ENCODE measurements around the gene TAF1C.
"Not testable (repeated sequence)": the region's sequence is repeated elsewhere in the genome, so short reads cannot be mapped to it uniquely, and the experiment has no call there.

TAF1C gene

DNA sequence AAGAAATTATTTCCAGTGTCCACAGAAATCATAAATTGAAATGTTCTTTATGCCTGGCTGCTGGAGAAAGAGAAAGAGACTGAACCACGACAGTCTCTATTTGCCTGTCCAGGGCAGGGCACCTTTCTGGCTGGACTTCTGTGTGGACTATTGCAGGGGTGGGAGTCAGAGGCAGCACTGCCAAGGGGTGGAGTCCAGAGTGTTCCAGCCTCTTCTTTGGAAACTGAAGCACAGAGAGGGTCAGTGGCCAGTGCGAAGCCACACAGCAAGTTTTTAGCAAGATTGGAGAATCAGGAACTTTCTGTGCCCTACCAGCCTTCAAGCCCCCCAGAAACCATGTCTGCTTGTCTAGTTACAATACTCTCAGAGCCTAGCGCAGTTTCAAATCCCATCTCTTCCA lies 37.7 kb upstream of the TAF1C start:
- no peak overlapping the region for H3K27ac ChIP-seq (ENCODE audit: low read depth, low read length)

DNA sequence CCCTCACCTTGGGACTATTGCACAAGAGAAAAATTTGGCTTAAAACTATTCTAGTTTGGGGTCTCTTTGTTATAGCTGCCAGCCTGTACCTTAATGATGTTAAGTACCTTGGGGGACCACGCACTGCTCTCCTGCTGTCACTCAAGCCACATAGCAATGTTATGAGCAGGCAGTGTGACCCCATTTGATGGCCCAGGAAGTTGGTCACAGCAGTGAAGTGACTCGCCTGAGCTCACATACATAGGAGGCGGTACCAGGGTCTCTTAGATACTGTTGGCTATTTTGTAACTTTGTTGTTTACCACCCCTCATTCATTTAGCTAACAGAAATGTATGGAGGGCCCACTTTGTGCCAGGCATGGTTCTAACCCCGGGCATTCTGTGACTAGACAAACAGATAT lies 36.6 kb upstream of the TAF1C start:
- Histone ChIP-seq H3K4me1 (ENCODE audit: insufficient read depth, low read length) (peaks cover 7% of the 10 kb centered on the region), H3K36me3 (ENCODE audit: insufficient read depth, low read length) (no peaks in the 10 kb centered on the region), H3K27me3 (ENCODE audit: control insufficient read depth in 1 of 2, insufficient read depth in 2 of 2, low read length in 2 of 2) (no peaks in the 10 kb centered on the region), H3K4me3 (ENCODE audit: low read depth in 1 of 2, low read length in 2 of 2) (no peak overlapping the region), H3K9me3 (ENCODE audit: low read length) (no peaks in the 10 kb centered on the region), H3K9ac (ENCODE audit: low read length) (no peak overlapping the region), H3K27ac (ENCODE audit: low read depth, low read length) (no peak overlapping the region)

More for the DNA sequence above, 37.7 kb upstream of the TAF1C start:
- no peaks in the 10 kb centered on the region for H3K27me3 ChIP-seq (ENCODE audit: control insufficient read depth in 1 of 2, insufficient read depth in 2 of 2, low read length in 2 of 2)
- no peak overlapping the region for H3K9ac ChIP-seq (ENCODE audit: low read length)
- H3K4me1 ChIP-seq (ENCODE audit: insufficient read depth, low read length) = peaks cover 8% of the 10 kb centered on the region
- H3K9me3 ChIP-seq (ENCODE audit: low read length) = no peaks in the 10 kb centered on the region
- no peaks in the 10 kb centered on the region for H3K36me3 ChIP-seq (ENCODE audit: insufficient read depth, low read length)
- H3K4me3 ChIP-seq (ENCODE audit: low read depth in 1 of 2, low read length in 2 of 2) = no peak overlapping the region

DNA sequence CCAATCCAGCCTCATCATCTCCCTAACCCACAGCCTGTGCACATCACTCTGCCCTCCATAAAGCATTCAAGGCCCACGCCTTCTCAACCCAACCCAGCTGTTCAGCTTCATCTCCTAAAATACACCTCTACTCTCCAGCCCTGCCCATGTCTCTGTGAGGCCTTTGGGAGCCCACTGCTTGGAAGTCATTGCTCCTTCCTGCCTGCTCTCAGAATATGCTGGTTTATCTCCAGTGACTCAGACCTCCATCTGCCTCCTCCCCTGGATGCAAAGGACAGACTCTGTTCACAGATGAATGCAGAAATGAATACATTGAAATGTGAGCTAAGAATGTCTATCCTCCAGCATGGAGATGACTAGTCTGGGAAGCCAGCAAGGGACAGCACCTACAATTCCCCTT lies 34.0 kb upstream of the TAF1C start:
- Histone ChIP-seq H3K4me1 (ENCODE audit: insufficient read depth, low read length) (no peaks in the 10 kb centered on the region), H3K9ac (ENCODE audit: low read length) (no peak overlapping the region)

GRCh38 chr16:84218956-84219355 lies 32.1 kb upstream of the TAF1C start:
- H3K4me3 ChIP-seq (ENCODE audit: low read depth in 1 of 2, low read length in 2 of 2) = no peak overlapping the region
- H3K9ac ChIP-seq (ENCODE audit: low read length) = no peak overlapping the region
- H3K27me3 ChIP-seq (ENCODE audit: control insufficient read depth in 1 of 2, insufficient read depth in 2 of 2, low read length in 2 of 2) = no peaks in the 10 kb centered on the region
- no peaks in the 10 kb centered on the region for H3K9me3 ChIP-seq (ENCODE audit: low read length)
- H3K27ac ChIP-seq (ENCODE audit: low read depth, low read length) = no peak overlapping the region
- no peaks in the 10 kb centered on the region for H3K36me3 ChIP-seq (ENCODE audit: insufficient read depth, low read length)
- no peaks in the 10 kb centered on the region for H3K4me1 ChIP-seq (ENCODE audit: insufficient read depth, low read length)

More for the DNA sequence above, 34.0 kb upstream of the TAF1C start:
- Histone ChIP-seq H3K27ac (ENCODE audit: low read depth, low read length) (no peak overlapping the region), H3K27me3 (ENCODE audit: control insufficient read depth in 1 of 2, insufficient read depth in 2 of 2, low read length in 2 of 2) (no peaks in the 10 kb centered on the region), H3K9me3 (ENCODE audit: low read length) (no peaks in the 10 kb centered on the region), H3K4me3 (ENCODE audit: low read depth in 1 of 2, low read length in 2 of 2) (no peak overlapping the region), H3K36me3 (ENCODE audit: insufficient read depth, low read length) (no peaks in the 10 kb centered on the region)

- no peaks in the 10 kb centered on the region for H3K9me3 ChIP-seq (ENCODE audit: low read length)
- no peak overlapping the region for H3K4me3 ChIP-seq (ENCODE audit: low read depth in 1 of 2, low read length in 2 of 2)
- no peak overlapping the region for H3K27ac ChIP-seq (ENCODE audit: low read depth, low read length)
- H3K4me1 ChIP-seq (ENCODE audit: insufficient read depth, low read length) = no peaks in the 10 kb centered on the region
- H3K36me3 ChIP-seq (ENCODE audit: insufficient read depth, low read length) = no peaks in the 10 kb centered on the region
- no peaks in the 10 kb centered on the region for H3K27me3 ChIP-seq (ENCODE audit: control insufficient read depth in 1 of 2, insufficient read depth in 2 of 2, low read length in 2 of 2)
- H3K9ac ChIP-seq (ENCODE audit: low read length) = no peak overlapping the region
Measured at GRCh38 chr16:84218176-84218823, 31.4 kb upstream of the TAF1C start.

DNA sequence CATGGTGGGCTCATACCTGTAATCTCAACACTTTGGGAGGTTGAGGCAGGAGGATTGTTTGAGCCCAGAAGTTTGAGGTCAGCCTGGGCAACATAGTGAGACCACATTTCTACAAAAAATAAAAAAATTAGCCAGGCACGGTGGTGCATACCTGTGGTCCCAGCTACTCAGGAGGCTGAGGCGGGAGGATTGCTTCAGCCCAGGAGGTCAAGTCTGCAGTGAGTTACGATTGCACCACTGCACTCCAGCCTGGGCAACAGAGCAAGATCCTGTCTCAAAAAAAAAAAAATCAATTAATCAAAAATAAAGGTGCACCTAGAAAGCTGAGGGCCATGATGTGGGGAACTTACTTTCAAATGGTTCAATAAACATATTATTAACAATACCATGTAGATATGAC lies 29.3 kb upstream of the TAF1C start:
- H3K9me3 ChIP-seq (ENCODE audit: low read length); H3K36me3 ChIP-seq (ENCODE audit: insufficient read depth, low read length); H3K27ac ChIP-seq (ENCODE audit: low read depth, low read length); H3K4me3 ChIP-seq (ENCODE audit: low read depth in 1 of 2, low read length in 2 of 2); H3K4me1 ChIP-seq (ENCODE audit: insufficient read depth, low read length); H3K9ac ChIP-seq (ENCODE audit: low read length); H3K27me3 ChIP-seq (ENCODE audit: control insufficient read depth in 1 of 2, insufficient read depth in 2 of 2, low read length in 2 of 2): not testable (repeated sequence)

DNA sequence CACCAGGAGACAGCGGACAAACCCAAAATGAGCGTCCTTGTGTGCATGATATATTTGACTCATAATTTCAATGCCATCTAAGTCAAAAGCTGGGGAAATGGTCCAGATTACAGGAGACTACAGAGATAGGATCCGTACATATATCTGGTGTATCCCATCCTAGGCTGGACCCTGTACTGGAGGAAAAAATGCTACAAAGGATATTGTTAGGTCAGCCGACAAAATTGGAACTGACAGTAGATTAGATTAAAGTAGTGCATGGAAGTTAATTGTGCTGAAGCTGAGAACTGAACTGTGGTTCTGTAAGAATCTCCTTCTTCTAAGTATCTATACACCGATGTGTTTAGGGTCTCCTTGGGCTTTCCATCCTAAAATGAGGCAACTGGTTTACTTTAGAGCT lies 28.7 kb upstream of the TAF1C start:
- Histone ChIP-seq H3K27ac (ENCODE audit: low read depth, low read length) (no peak overlapping the region), H3K4me1 (ENCODE audit: insufficient read depth, low read length) (no peaks in the 10 kb centered on the region), H3K4me3 (ENCODE audit: low read depth in 1 of 2, low read length in 2 of 2) (no peak overlapping the region), H3K36me3 (ENCODE audit: insufficient read depth, low read length) (no peaks in the 10 kb centered on the region), H3K9ac (ENCODE audit: low read length) (no peak overlapping the region), H3K27me3 (ENCODE audit: control insufficient read depth in 1 of 2, insufficient read depth in 2 of 2, low read length in 2 of 2) (no peaks in the 10 kb centered on the region), H3K9me3 (ENCODE audit: low read length) (no peaks in the 10 kb centered on the region)

DNA sequence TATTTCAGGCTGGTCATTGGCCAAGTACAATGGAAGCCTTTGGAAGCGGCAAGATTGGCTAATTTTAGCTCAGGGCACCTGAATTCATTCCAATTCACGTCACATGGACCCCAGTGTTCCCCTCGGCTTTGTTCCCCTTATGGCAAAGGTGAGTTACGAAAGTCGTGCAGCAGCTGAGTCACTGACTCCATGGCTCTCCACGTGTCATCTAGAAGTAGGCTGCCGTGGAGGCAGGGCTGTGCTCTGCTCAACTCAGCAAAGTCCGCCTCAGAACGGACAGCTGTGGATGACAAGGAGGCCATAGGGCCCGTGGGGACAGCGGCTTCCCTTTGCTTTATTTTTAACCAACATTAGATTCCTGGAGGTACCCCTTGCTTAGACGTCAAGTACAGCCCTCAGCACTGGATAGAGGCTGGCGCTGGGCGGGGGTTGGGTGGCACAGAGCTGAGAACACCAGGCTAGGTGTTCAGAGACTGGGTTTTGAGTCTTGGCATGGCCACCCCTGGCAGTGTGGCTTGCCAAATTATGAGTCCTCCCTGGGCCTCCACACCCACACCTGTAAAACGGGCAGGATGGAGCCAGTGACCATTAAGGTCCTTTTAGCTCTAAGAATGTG lies 27.7 kb upstream of the TAF1C start:
- no peak overlapping the region for H3K27ac ChIP-seq (ENCODE audit: low read depth, low read length)
- no peak overlapping the region for H3K9ac ChIP-seq (ENCODE audit: low read length)
- no peaks in the 10 kb centered on the region for H3K36me3 ChIP-seq (ENCODE audit: insufficient read depth, low read length)
- H3K4me1 ChIP-seq (ENCODE audit: insufficient read depth, low read length) = no peaks in the 10 kb centered on the region
- no peaks in the 10 kb centered on the region for H3K27me3 ChIP-seq (ENCODE audit: control insufficient read depth in 1 of 2, insufficient read depth in 2 of 2, low read length in 2 of 2)
- no peaks in the 10 kb centered on the region for H3K9me3 ChIP-seq (ENCODE audit: low read length)
- no peak overlapping the region for H3K4me3 ChIP-seq (ENCODE audit: low read depth in 1 of 2, low read length in 2 of 2)

DNA sequence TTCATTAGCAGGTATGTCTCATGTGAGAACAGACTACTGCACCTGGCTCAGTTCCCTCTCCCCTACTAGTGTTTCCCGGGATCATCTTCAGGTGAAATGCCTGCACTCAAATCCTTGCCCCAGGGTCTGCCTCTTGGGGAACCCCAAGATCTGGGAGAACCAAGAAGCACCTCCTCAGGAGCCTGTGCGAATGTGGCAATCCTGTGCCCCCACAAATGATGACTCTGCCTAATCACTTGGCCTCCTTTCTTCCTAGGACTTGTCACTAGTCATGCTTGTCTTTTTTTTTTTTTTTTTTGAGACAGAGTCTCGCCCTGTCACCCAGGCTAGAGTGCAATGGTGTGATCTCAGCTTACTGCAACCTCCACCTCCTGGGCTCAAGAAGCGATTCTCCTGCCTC lies 25.8 kb upstream of the TAF1C start:
- Histone ChIP-seq H3K4me3 (ENCODE audit: low read depth in 1 of 2, low read length in 2 of 2) (no peak overlapping the region), H3K9me3 (ENCODE audit: low read length) (no peaks in the 10 kb centered on the region), H3K27ac (ENCODE audit: low read depth, low read length) (no peak overlapping the region), H3K4me1 (ENCODE audit: insufficient read depth, low read length) (no peaks in the 10 kb centered on the region), H3K27me3 (ENCODE audit: control insufficient read depth in 1 of 2, insufficient read depth in 2 of 2, low read length in 2 of 2) (no peaks in the 10 kb centered on the region), H3K36me3 (ENCODE audit: insufficient read depth, low read length) (no peaks in the 10 kb centered on the region), H3K9ac (ENCODE audit: low read length) (no peak overlapping the region)

- no peak overlapping the region for H3K9ac ChIP-seq (ENCODE audit: low read length)
- H3K27me3 ChIP-seq (ENCODE audit: control insufficient read depth in 1 of 2, insufficient read depth in 2 of 2, low read length in 2 of 2) = no peaks in the 10 kb centered on the region
- no peak overlapping the region for H3K27ac ChIP-seq (ENCODE audit: low read depth, low read length)
- H3K36me3 ChIP-seq (ENCODE audit: insufficient read depth, low read length) = no peaks in the 10 kb centered on the region
- no peak overlapping the region for H3K4me3 ChIP-seq (ENCODE audit: low read depth in 1 of 2, low read length in 2 of 2)
- no peaks in the 10 kb centered on the region for H3K9me3 ChIP-seq (ENCODE audit: low read length)
- H3K4me1 ChIP-seq (ENCODE audit: insufficient read depth, low read length) = no peaks in the 10 kb centered on the region
Measured at GRCh38 chr16:84212154-84212553, 25.3 kb upstream of the TAF1C start.

DNA sequence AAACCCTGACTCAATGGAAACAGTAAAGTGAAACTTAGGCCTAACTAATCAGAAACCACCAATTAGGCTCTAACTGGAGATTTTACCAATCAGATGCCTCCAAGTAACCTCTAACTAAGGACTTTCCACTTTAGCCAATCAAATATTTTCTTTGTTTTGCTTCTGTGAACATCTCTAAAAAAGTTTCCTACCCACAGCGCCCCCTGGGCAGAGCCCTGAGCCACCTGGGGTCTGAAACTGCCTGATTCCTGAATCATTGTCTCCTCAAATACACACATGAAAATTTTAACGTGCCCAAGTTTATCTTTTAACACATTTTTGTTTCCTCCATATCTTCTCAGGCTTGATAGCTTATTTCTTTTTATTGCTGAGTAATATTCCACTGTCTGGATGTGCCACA lies 23.1 kb upstream of the TAF1C start:
- Histone ChIP-seq H3K27me3 (ENCODE audit: control insufficient read depth in 1 of 2, insufficient read depth in 2 of 2, low read length in 2 of 2) (no peaks in the 10 kb centered on the region), H3K9me3 (ENCODE audit: low read length) (no peaks in the 10 kb centered on the region), H3K9ac (ENCODE audit: low read length) (no peak overlapping the region), H3K36me3 (ENCODE audit: insufficient read depth, low read length) (no peaks in the 10 kb centered on the region), H3K27ac (ENCODE audit: low read depth, low read length) (no peak overlapping the region), H3K4me1 (ENCODE audit: insufficient read depth, low read length) (no peaks in the 10 kb centered on the region), H3K4me3 (ENCODE audit: low read depth in 1 of 2, low read length in 2 of 2) (no peak overlapping the region)

DNA sequence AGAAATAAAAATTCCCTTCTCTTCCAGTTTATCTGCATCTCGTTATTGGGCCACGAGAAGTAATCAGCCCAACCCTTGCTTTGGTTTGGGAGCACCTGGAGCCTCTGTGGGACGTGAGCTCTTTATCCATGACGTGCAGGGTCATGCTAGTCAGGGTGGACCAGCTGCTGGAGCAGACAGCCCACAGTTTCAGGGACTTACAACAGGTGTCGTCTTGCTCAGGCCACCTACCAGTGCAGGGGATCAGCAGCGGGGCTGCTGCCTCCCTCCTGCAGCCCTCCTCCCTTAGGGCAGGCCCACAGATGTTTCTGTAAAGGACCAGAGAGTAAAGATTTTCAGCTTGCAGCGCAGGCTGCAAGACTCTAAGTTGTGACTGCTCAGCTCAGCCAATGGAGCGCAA lies 21.0 kb upstream of the TAF1C start:
- Histone ChIP-seq H3K9ac (ENCODE audit: low read length) (no peak overlapping the region), H3K36me3 (ENCODE audit: insufficient read depth, low read length) (no peaks in the 10 kb centered on the region), H3K27me3 (ENCODE audit: control insufficient read depth in 1 of 2, insufficient read depth in 2 of 2, low read length in 2 of 2) (no peaks in the 10 kb centered on the region), H3K4me3 (ENCODE audit: low read depth in 1 of 2, low read length in 2 of 2) (no peak overlapping the region), H3K27ac (ENCODE audit: low read depth, low read length) (no peak overlapping the region), H3K9me3 (ENCODE audit: low read length) (no peaks in the 10 kb centered on the region), H3K4me1 (ENCODE audit: insufficient read depth, low read length) (no peaks in the 10 kb centered on the region)

All from muscle layer of colon (tissue), 2 donors.